SK-N-DZ (cell line): ENCODE results near the gene AXL.
A peak's percentile ranks its signal among the peaks of the same experiment; 100 is the strongest.

Experiments
- DNase-seq: peaks from one replicate; pipeline ENCODE4 v3.0.0-alpha.2; 2015; ENCODE audit warnings: low spot score

The AXL gene

GRCh38 chr19:41234512-41235168, 15.6 kb downstream of the AXL start:
- DNase-seq, result no peak

GRCh38 chr19:41235480-41235879, 16.5 kb downstream of the AXL start:
- DNase-seq, result no peak

- DNase-seq, result no peak
These were observed 19.2 kb downstream of the AXL start for GRCh38 chr19:41238244-41238643.

GRCh38 chr19:41239363-41239762, 20.3 kb downstream of the AXL start:
- no peak for DNase-seq

- DNase-seq, result no peak
These were observed 21.0 kb downstream of the AXL start for GRCh38 chr19:41239961-41240574.

- no peak for DNase-seq
These were observed 22.8 kb downstream of the AXL start for GRCh38 chr19:41241859-41242258.

- DNase-seq, result no peak
These were observed 25.1 kb downstream of the AXL start for GRCh38 chr19:41244117-41244516.

GRCh38 chr19:41245843-41246242, 26.8 kb downstream of the AXL start:
- no peak for DNase-seq

GRCh38 chr19:41248895-41249294, 29.9 kb downstream of the AXL start:
- DNase-seq, result no peak

GRCh38 chr19:41249707-41250423, 30.8 kb downstream of the AXL start:
- no peak for DNase-seq

- DNase-seq, result no peak
These were observed 34.6 kb downstream of the AXL start for GRCh38 chr19:41253660-41254059.

- no peak for DNase-seq
These were observed 36.1 kb downstream of the AXL start for GRCh38 chr19:41255171-41255570.

GRCh38 chr19:41261474-41262190, 42.6 kb downstream of the AXL start:
- DNase-seq, result no peak

- no peak for DNase-seq
These were observed 44.2 kb downstream of the AXL start for GRCh38 chr19:41263042-41263849.

- peak; percentile 100 for DNase-seq
These were observed 45.0 kb downstream of the AXL start, which contains the start of gene HNRNPUL1 for GRCh38 chr19:41263850-41264580. TSS of gene HNRNPUL1 (plus strand) at chr19:41264372. CDS start at chr19:41264504, 132 bp downstream.

- no peak for DNase-seq
These were observed 45.8 kb downstream of the AXL start for GRCh38 chr19:41264581-41265394.

GRCh38 chr19:41265395-41266153, 46.6 kb downstream of the AXL start:
- DNase-seq, result no peak

GRCh38 chr19:41269055-41269454, 50.0 kb downstream of the AXL start:
- DNase-seq, result no peak

GRCh38 chr19:41269571-41269970, 50.5 kb downstream of the AXL start:
- no peak for DNase-seq
